Vagina (tissue), 2 donors: ENCODE results near the gene ENAH.

Source experiments
- POLR2AphosphoS5 ChIP-seq, 2 donors: sonication (generic); formaldehyde crosslinking; IDR thresholded peaks; one replicate each; pipeline ENCODE4 v1.9.0; 2017; ENCODE audit warnings: antibody characterized with exemption in 2 of 2, mild to moderate bottlenecking in 2 of 2, low read depth in 1 of 2; ENCODE audit not compliant: insufficient read depth in 1 of 2
- TF ChIP-seq, protein P1 (sequence below), 3 experiments: fragments of 450-650 bp in 2 of 3; fragments of 200-600 bp in 1 of 3; sonication (generic) in 1 of 3; IDR thresholded peaks; one replicate each; pipeline ENCODE4 v1.5.1; 2017 to 2019; ENCODE audit warnings: antibody characterized with exemption in 3 of 3, mild to moderate bottlenecking in 2 of 3, moderate library complexity in 2 of 3

DNA sequence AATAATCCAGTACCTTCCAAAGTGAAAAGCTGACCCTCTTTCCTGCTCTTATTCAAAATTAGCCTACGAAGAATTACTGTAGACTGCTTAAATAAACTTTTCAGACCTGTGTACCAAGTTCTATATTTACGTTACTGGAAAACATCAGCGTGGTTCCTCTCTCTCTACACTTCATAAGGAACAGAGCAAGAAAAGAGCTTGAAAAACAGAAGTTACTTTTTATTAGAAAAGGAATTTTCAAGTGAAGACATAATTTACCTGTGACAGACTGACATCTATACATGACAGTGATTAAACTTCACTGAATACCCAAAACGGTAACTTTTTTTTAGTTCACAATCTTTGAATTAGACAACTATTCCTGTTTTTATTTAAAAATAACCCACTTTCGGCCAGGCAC is 2.7 kb downstream of the ENAH start:
- TF ChIP-seq, protein P1, sequence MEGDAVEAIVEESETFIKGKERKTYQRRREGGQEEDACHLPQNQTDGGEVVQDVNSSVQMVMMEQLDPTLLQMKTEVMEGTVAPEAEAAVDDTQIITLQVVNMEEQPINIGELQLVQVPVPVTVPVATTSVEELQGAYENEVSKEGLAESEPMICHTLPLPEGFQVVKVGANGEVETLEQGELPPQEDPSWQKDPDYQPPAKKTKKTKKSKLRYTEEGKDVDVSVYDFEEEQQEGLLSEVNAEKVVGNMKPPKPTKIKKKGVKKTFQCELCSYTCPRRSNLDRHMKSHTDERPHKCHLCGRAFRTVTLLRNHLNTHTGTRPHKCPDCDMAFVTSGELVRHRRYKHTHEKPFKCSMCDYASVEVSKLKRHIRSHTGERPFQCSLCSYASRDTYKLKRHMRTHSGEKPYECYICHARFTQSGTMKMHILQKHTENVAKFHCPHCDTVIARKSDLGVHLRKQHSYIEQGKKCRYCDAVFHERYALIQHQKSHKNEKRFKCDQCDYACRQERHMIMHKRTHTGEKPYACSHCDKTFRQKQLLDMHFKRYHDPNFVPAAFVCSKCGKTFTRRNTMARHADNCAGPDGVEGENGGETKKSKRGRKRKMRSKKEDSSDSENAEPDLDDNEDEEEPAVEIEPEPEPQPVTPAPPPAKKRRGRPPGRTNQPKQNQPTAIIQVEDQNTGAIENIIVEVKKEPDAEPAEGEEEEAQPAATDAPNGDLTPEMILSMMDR (IDR thresholded peaks at IDR 0.05): no peak
- TF ChIP-seq POLR2AphosphoS5 (IDR thresholded peaks at IDR 0.05; ENCODE audit: insufficient read depth in 1 of 2, low read depth in 1 of 2): no peak
